B cell (primary cell): Measurements from ENCODE around the gene RNASE7. TPM values are rescaled to one million over a fixed set of nuclear protein-coding genes. Genes with fewer than 3 reads are reported as not detected.
"Not testable (repeated sequence)": the region's sequence is repeated elsewhere in the genome, so short reads cannot be mapped to it uniquely, and the experiment has no call there.

Source experiments
- ATAC-seq: fragments of 200-7000 bp; cut with Tn5 transposase; one replicate; pipeline ENCODE4 v1.10.0; 2021; ENCODE audit warnings: low read depth, mild to moderate bottlenecking, moderate number of reproducible peaks, moderate library complexity
- CTCF ChIA-PET: fragments of 350-600 bp; sonication (Branson Sonifier 250); formaldehyde crosslinking; loops from one replicate; lab custom pipeline; 2021; ENCODE audit warnings: antibody characterized with exemption, inconsistent platforms; lab: Charles Lee
- POLR2A ChIA-PET: fragments of 350-600 bp; sonication (Branson Sonifier 250); formaldehyde crosslinking; loops from one replicate; lab custom pipeline; 2021; ENCODE audit warnings: antibody characterized with exemption; lab: Charles Lee
- DNase-seq: peaks from one replicate; pipeline ENCODE4 v3.0.0; 2013
- H2AFZ ChIP-seq: 2 replicates; pipeline ENCODE4 v1.6.1; 2012; ENCODE audit warnings: mild to moderate bottlenecking, low read depth, low read length; ENCODE audit not compliant: insufficient read depth, poor library complexity, severe bottlenecking
- H3K27ac ChIP-seq, 2 donors: 1 replicate in 1 of 2; 2 replicates in 1 of 2; pipeline ENCODE4 v1.5.1; 2012 to 2013; ENCODE audit warnings: low read length in 2 of 2, mild to moderate bottlenecking in 2 of 2, moderate library complexity in 1 of 2
- H3K27me3 ChIP-seq, 4 experiments: fragments of 200-600 bp in 1 of 4; sonication (generic) in 1 of 4; replicated peaks in 1 of 4; 1 replicate in 2 of 4; 2 replicates in 2 of 4; pipeline versions ENCODE4 v1.6.1 to v1.7.0; 2013 to 2016; ENCODE audit warnings: low read length in 3 of 4, mild to moderate bottlenecking in 2 of 4, mixed read lengths in 1 of 4, moderate library complexity in 1 of 4; ENCODE audit not compliant: insufficient read depth in 4 of 4, control insufficient read depth in 3 of 4; ENCODE audit errors: control extremely low read depth in 1 of 4
- H3K36me3 ChIP-seq, 2 experiments: replicated peaks in 1 of 2; 1 replicate in 1 of 2; 2 replicates in 1 of 2; pipeline versions ENCODE4 v1.6.1 to v1.7.1; 2013; ENCODE audit warnings: low read length in 1 of 2; ENCODE audit not compliant: insufficient read depth in 2 of 2, control insufficient read depth in 1 of 2; ENCODE audit errors: control extremely low read depth in 1 of 2, extremely low read depth in 1 of 2
- H3K4me1 ChIP-seq, 2 donors: fragments of 200-600 bp in 1 of 2; sonication (generic) in 1 of 2; 1 replicate in 1 of 2; 2 replicates in 1 of 2; pipeline versions ENCODE4 v1.5.1 to v1.6.1; 2013 to 2017; ENCODE audit warnings: low read length in 2 of 2; ENCODE audit not compliant: control insufficient read depth in 2 of 2, insufficient read depth in 2 of 2
- H3K4me2 ChIP-seq: replicated peaks from 2 replicates; pipeline ENCODE3; 2012; ENCODE audit warnings: mild to moderate bottlenecking, low read depth, low read length; ENCODE audit not compliant: poor library complexity, severe bottlenecking
- H3K4me3 ChIP-seq, 5 experiments: fragments of 200-600 bp in 1 of 5; sonication (generic) in 1 of 5; 1 replicate in 3 of 5; 2 replicates in 2 of 5; pipeline versions ENCODE4 v1.5.1 to v1.7.0; 2011 to 2016; ENCODE audit warnings: low read length in 4 of 5, mild to moderate bottlenecking in 4 of 5, low read depth in 2 of 5, control low read depth in 1 of 5, moderate library complexity in 1 of 5; ENCODE audit not compliant: insufficient read depth in 1 of 5; ENCODE audit errors: control extremely low read depth in 1 of 5, extremely low read depth in 1 of 5
- H3K79me2 ChIP-seq: fragments of 200-600 bp; sonication (generic); one replicate; pipeline ENCODE4 v1.6.0; 2016; ENCODE audit warnings: low read length; ENCODE audit not compliant: control insufficient read depth, insufficient read depth
- H3K9ac ChIP-seq: fragments of 200-600 bp; sonication (generic); 2 replicates; pipeline ENCODE4 v1.6.1; 2017; ENCODE audit warnings: mild to moderate bottlenecking, low read length, moderate library complexity
- H3K9me3 ChIP-seq, 3 donors: one replicate each; pipeline versions ENCODE4 v1.6.1 to v1.7.1; 2013; ENCODE audit warnings: low read length in 2 of 3; ENCODE audit not compliant: control insufficient read depth in 2 of 3, insufficient read depth in 1 of 3; ENCODE audit errors: control extremely low read depth in 1 of 3
- H4K20me1 ChIP-seq: 2 replicates; pipeline ENCODE4 v1.6.0; 2012; ENCODE audit warnings: mild to moderate bottlenecking, low read length; ENCODE audit not compliant: insufficient read depth, control insufficient read depth, poor library complexity, severe bottlenecking
- H3K27ac Mint-ChIP-seq: one replicate; pipeline ENCODE4 v1.8.0; 2021; ENCODE audit warnings: mixed read lengths
- H3K27me3 Mint-ChIP-seq: one replicate; pipeline ENCODE4 v1.8.0; 2021; ENCODE audit warnings: mixed read lengths
- H3K4me1 Mint-ChIP-seq: one replicate; pipeline ENCODE4 v1.8.0; 2021; ENCODE audit warnings: mixed read lengths
- H3K4me3 Mint-ChIP-seq: one replicate; pipeline ENCODE4 v1.8.0; 2021; ENCODE audit warnings: mixed read lengths
- H3K9me3 Mint-ChIP-seq: one replicate; pipeline ENCODE4 v1.8.0; 2022; ENCODE audit warnings: mixed read lengths; ENCODE audit not compliant: insufficient read depth
- EZH2 ChIP-seq: IDR thresholded peaks from 2 replicates; pipeline ENCODE4 v1.6.1; 2012; ENCODE audit warnings: borderline replicate concordance, low read depth, mild to moderate bottlenecking, moderate library complexity, low read length; ENCODE audit not compliant: insufficient read depth, poor library complexity, severe bottlenecking
- WGBS: methylation state at CpG from one replicate; pipeline ENCODE4 v1.1.5; 2013; ENCODE audit warnings: missing lambda C conversion rate; ENCODE audit not compliant: insufficient coverage; 5-methylcytosine and 5-hydroxymethylcytosine counted together
- intact Hi-C: fragments of 100-400 bp; cut with micrococcal nuclease; formaldehyde crosslinking; loops from one replicate; pipeline ENCODE4 v1.10.0; 2022
- polyA plus RNA-seq: library from polyadenylated mRNA; depleted of rRNA; stranded (reverse); fragments of >200 nt; gene quantifications from 2 replicates; pipeline ENCODE4 v1.2.3, GENCODE V29; 2012
- total RNA-seq, 2 donors: library from RNA; stranded (reverse); fragments of 120-200 nt in 1 of 2; gene quantifications; 1 replicate in 1 of 2; 2 replicates in 1 of 2; pipeline versions ENCODE4 v1.2.3 to v1.2.4, GENCODE V29; 2013 to 2022
- TF ChIP-seq, protein P1 (sequence below): fragments of 200-600 bp; IDR thresholded peaks from one replicate; pipeline ENCODE4 v1.8.0; 2022; ENCODE audit warnings: antibody characterized with exemption, mild to moderate bottlenecking

Gene RNASE7
- total and polyA plus RNA-seq, 2 donors (not counting 1 experiment from before 2014, with no cell fraction given) = not detected

DNA sequence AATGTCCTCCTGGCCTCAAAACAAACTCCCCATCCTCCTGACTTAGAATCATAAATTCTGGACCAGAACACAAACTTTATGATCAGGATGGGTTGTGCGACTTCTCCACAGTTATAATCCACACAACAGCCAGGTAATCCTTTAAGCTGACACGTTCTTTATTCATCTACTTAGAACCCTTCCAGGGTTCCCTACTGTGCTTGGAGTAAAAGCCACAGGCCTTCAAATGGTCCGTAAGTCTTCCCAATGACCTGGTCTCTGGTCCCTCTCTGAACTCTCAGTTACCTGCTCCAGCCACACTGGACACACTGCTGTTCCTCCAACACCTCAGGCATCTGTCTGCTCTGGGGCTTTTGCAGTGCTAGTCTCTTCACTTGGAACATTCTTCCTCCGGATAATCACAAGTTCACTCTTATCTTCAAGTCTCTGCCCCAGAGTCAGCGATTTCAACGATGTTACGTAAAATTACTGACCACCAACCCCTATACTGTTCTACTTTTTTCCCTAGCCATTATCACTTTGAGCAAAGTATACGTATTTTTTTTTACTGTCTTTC lies 1.7 kb upstream of the RNASE7 start:
- Mint-ChIP-seq H3K9me3 (no peaks in the 10 kb centered on the region), H3K27ac (no peak overlapping the region), H3K27me3 (peaks cover 50% of the 10 kb centered on the region), H3K4me1 (no peaks in the 10 kb centered on the region), H3K4me3 (no peak overlapping the region)
- no peaks in the 10 kb centered on the region for H3K9me3 ChIP-seq
- H3K9ac ChIP-seq = no peak overlapping the region
- no peak overlapping the region for H2AFZ ChIP-seq
- ATAC-seq = no peak
- no peaks in the 10 kb centered on the region for H3K27me3 ChIP-seq
- no peak for TF ChIP-seq EZH2
- TF ChIP-seq, protein P1, sequence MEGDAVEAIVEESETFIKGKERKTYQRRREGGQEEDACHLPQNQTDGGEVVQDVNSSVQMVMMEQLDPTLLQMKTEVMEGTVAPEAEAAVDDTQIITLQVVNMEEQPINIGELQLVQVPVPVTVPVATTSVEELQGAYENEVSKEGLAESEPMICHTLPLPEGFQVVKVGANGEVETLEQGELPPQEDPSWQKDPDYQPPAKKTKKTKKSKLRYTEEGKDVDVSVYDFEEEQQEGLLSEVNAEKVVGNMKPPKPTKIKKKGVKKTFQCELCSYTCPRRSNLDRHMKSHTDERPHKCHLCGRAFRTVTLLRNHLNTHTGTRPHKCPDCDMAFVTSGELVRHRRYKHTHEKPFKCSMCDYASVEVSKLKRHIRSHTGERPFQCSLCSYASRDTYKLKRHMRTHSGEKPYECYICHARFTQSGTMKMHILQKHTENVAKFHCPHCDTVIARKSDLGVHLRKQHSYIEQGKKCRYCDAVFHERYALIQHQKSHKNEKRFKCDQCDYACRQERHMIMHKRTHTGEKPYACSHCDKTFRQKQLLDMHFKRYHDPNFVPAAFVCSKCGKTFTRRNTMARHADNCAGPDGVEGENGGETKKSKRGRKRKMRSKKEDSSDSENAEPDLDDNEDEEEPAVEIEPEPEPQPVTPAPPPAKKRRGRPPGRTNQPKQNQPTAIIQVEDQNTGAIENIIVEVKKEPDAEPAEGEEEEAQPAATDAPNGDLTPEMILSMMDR = peak; percentile 9
- no peaks in the 10 kb centered on the region for H3K36me3 ChIP-seq
- intact Hi-C loops = loop anchor here (1.0 kb wide), 1 partner anchor 26 kb away; no protein-coding TSS in a partner anchor
- H3K79me2 ChIP-seq = no peaks in the 10 kb centered on the region
- WGBS = 85% methylated on average over 7 of the region's 8 CpGs
- no peaks in the 10 kb centered on the region for H4K20me1 ChIP-seq
- no peaks in the 10 kb centered on the region for H3K4me1 ChIP-seq
- H3K4me2 ChIP-seq = no peak overlapping the region
- ChIA-PET POLR2A (interaction anchor here (0.8 kb wide), 1 partner anchor 25 kb away, joined by 3 read pairs; no protein-coding TSS in a partner anchor), CTCF (interaction anchor here (0.9 to 7.2 kb wide), 16 partner anchors 8 to 80 kb away, joined by 3 to 305 read pairs (median 5); partner anchors contain the start of gene NDRG2)
- H3K4me3 ChIP-seq = no peak overlapping the region
- DNase-seq = no peak
- no peak overlapping the region for H3K27ac ChIP-seq

DNA sequence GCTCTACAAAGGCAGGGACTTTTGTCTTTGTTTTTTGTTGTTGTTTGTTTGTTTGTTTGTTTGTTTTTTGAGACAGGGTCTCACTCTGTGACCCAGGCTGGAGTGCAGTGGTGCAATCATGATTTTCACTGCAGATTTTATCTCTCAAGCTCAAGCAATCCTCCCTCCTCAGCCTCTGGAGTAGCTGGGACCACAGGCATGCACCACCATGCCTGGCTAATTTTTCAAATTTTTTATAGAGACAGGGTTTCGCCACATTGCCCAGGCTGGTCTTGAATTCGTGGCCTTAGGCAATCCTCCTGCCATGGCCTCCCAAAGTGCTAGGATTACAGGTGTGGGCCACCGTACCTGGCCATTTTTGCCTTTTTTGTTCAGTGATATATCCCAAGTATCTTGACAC lies 1.2 kb upstream of the RNASE7 start:
- not testable (repeated sequence) for H3K27ac Mint-ChIP-seq, H2AFZ ChIP-seq
- whole genome bisulfite sequencing = 93% methylated on average over 3 of the region's 3 CpGs

More for the DNA sequence above, 1.2 kb upstream of the RNASE7 start:
- H4K20me1 ChIP-seq, H3K4me2 ChIP-seq, H3K9me3 Mint-ChIP-seq, H3K9ac ChIP-seq, H3K4me3 Mint-ChIP-seq, H3K79me2 ChIP-seq, H3K36me3 ChIP-seq, H3K4me1 Mint-ChIP-seq, ATAC-seq, DNase-seq, POLR2A ChIA-PET, H3K4me3 ChIP-seq, H3K27me3 ChIP-seq, H3K9me3 ChIP-seq, H3K27ac ChIP-seq, H3K4me1 ChIP-seq: not testable (repeated sequence)
- peaks cover 53% of the 10 kb centered on the region for H3K27me3 Mint-ChIP-seq
- intact Hi-C loops = loop anchor here (1.0 kb wide), 1 partner anchor 27 kb away; no protein-coding TSS in a partner anchor
- CTCF ChIA-PET = interaction anchor here (1.0 to 7.2 kb wide), 10 partner anchors 9 to 80 kb away, joined by 3 to 305 read pairs (median 9); partner anchors contain the start of gene NDRG2
